GM19099 (cell line): Measurements from ENCODE around the gene CCDC28B.

Experiments used
- POLR2A ChIP-seq: IDR thresholded peaks from 3 replicates; pipeline ENCODE4 v1.6.1; 2011; ENCODE audit warnings: low read depth; ENCODE audit not compliant: insufficient read length; ENCODE audit errors: extremely low read depth

CCDC28B gene

GRCh38 chr1:32184650-32185049, 15.7 kb upstream of the CCDC28B start:
- no peak for TF ChIP-seq POLR2A

GRCh38 chr1:32186077-32186476, 14.3 kb upstream of the CCDC28B start:
- no peak for TF ChIP-seq POLR2A

- no peak for TF ChIP-seq POLR2A
These were observed 13.9 kb upstream of the CCDC28B start for GRCh38 chr1:32186491-32186890.

- TF ChIP-seq POLR2A = no peak
These were observed 12.5 kb upstream of the CCDC28B start for GRCh38 chr1:32187850-32188249.

- no peak for TF ChIP-seq POLR2A
These were observed 8.0 kb upstream of the CCDC28B start for GRCh38 chr1:32192220-32192948.

- TF ChIP-seq POLR2A = no peak
These were observed 5.4 kb upstream of the CCDC28B start for GRCh38 chr1:32194984-32195383.

- no peak for TF ChIP-seq POLR2A
These were observed 4.9 kb upstream of the CCDC28B start for GRCh38 chr1:32195531-32195930.

GRCh38 chr1:32195972-32196823, 4.2 kb upstream of the CCDC28B start:
- no peak for TF ChIP-seq POLR2A

GRCh38 chr1:32197074-32197473, 3.3 kb upstream of the CCDC28B start:
- no peak for TF ChIP-seq POLR2A

GRCh38 chr1:32197837-32198236, 2.6 kb upstream of the CCDC28B start:
- no peak for TF ChIP-seq POLR2A

GRCh38 chr1:32198237-32199042, 2.0 kb upstream of the CCDC28B start:
- peak; percentile 30 for TF ChIP-seq POLR2A

GRCh38 chr1:32199043-32199716, 1.2 kb upstream of the CCDC28B start:
- TF ChIP-seq POLR2A = no peak

- TF ChIP-seq POLR2A = no peak
These were observed 700 bp upstream of the CCDC28B start for GRCh38 chr1:32199717-32200072.

- TF ChIP-seq POLR2A = peak; percentile 52
These were observed 838 bp downstream of the CCDC28B start for GRCh38 chr1:32201011-32201855.
